K562 (cell line): Measurements from ENCODE around the gene ILKAP. TPM values are rescaled to one million over a fixed set of nuclear protein-coding genes. Genes with fewer than 3 reads are reported as not detected.

Source experiments
- ARHGAP35 ChIP-seq: fragments of 450-650 bp; IDR thresholded peaks from 2 replicates; pipeline ENCODE4 v1.6.1; 2018; ENCODE audit not compliant: partially characterized antibody
- ARID3B ChIP-seq: fragments of 250-450 bp; sonication (Bioruptor Pico); IDR thresholded peaks from 2 replicates; pipeline ENCODE4 v1.4.0; 2020; ENCODE audit warnings: borderline replicate concordance
- CBX5 ChIP-seq: IDR thresholded peaks from 2 replicates; pipeline ENCODE4 v1.6.1; 2014; ENCODE audit warnings: low read depth, borderline replicate concordance
- ELF4 ChIP-seq: fragments of 450-650 bp; formaldehyde crosslinking; IDR thresholded peaks from 2 replicates; pipeline ENCODE4 v1.4.0; 2022; ENCODE audit warnings: missing genetic modification characterization
- FOXJ3 ChIP-seq: sonication (generic); formaldehyde crosslinking; IDR thresholded peaks from 2 replicates; pipeline ENCODE4 v1.4.0; 2020; ENCODE audit warnings: mild to moderate bottlenecking, missing genetic modification reagents
- GABPA ChIP-seq: fragments of 200-800 bp; sonication (Bioruptor generic); conservative IDR thresholded peaks from 2 replicates; pipeline ENCODE4 v1.6.1; 2016; ENCODE audit warnings: low read depth, missing genetic modification characterization, missing compliant biosample characterization
- GTF2A2 ChIP-seq: IDR thresholded peaks from 2 replicates; pipeline ENCODE4 v1.6.1; 2016; ENCODE audit warnings: mild to moderate bottlenecking, missing genetic modification characterization, missing compliant biosample characterization
- HNRNPH1 ChIP-seq: fragments of 200-400 bp; formaldehyde crosslinking; optimal IDR thresholded peaks from 2 replicates; pipeline ENCODE3; 2017; ENCODE audit warnings: low read depth, mild to moderate bottlenecking, low read length, moderate library complexity
- L3MBTL2 ChIP-seq: fragments of 450-650 bp; IDR thresholded peaks from 2 replicates; pipeline ENCODE4 v1.6.1; 2016; ENCODE audit warnings: mild to moderate bottlenecking, moderate library complexity
- NEUROD1 ChIP-seq: fragments of 150-350 bp; IDR thresholded peaks from 2 replicates; pipeline ENCODE4 v1.6.1; 2014; ENCODE audit warnings: borderline replicate concordance, low read length, low read depth; ENCODE audit not compliant: partially characterized antibody
- NFE2L1 ChIP-seq: fragments of 450-650 bp; IDR thresholded peaks from 2 replicates; pipeline ENCODE4 v1.6.1; 2016; ENCODE audit warnings: missing genetic modification characterization, low read depth, mild to moderate bottlenecking, missing compliant biosample characterization, moderate library complexity, borderline replicate concordance
- PHTF2 ChIP-seq: fragments of 250-450 bp; sonication (Bioruptor Pico); IDR thresholded peaks from 2 replicates; pipeline ENCODE4 v1.5.0; 2021; ENCODE audit warnings: mild to moderate bottlenecking
- POLR2A ChIP-seq: fragments of 450-650 bp; conservative IDR thresholded peaks from 2 replicates; pipeline ENCODE4 v1.6.1; 2016
- POLR3G ChIP-seq: IDR thresholded peaks from 2 replicates; pipeline ENCODE4 v1.6.1; 2011; ENCODE audit not compliant: insufficient read length, insufficient replicate concordance; ENCODE audit errors: extremely low read depth
- RAD51 ChIP-seq: fragments of 450-650 bp; IDR thresholded peaks from 2 replicates; pipeline ENCODE4 v1.7.1; 2016; ENCODE audit warnings: low read depth, mild to moderate bottlenecking, borderline replicate concordance
- RBM17 ChIP-seq: fragments of 200-400 bp; formaldehyde crosslinking; IDR thresholded peaks from 2 replicates; pipeline ENCODE4 v1.6.1; 2017; ENCODE audit warnings: low read depth, mild to moderate bottlenecking, low read length, borderline replicate concordance
- RBM25 ChIP-seq: fragments of 200-400 bp; formaldehyde crosslinking; IDR thresholded peaks from 2 replicates; pipeline ENCODE4 v1.6.1; 2018; ENCODE audit warnings: low read length, low read depth, moderate library complexity; ENCODE audit not compliant: severe bottlenecking
- RFX5 ChIP-seq: IDR thresholded peaks from 2 replicates; pipeline ENCODE4 v1.6.1; 2011; ENCODE audit warnings: low read depth, mild to moderate bottlenecking, improper control_type of control experiment, low read length
- SMAD3 ChIP-seq: fragments of 450-650 bp; formaldehyde crosslinking; conservative IDR thresholded peaks from 2 replicates; pipeline ENCODE4 v1.4.0; 2020; ENCODE audit warnings: mild to moderate bottlenecking
- TAF9B ChIP-seq: fragments of 450-650 bp; IDR thresholded peaks from 2 replicates; pipeline ENCODE4 v1.6.1; 2018; ENCODE audit warnings: mild to moderate bottlenecking; ENCODE audit not compliant: partially characterized antibody
- XRCC5 ChIP-seq: fragments of 200-400 bp; formaldehyde crosslinking; IDR thresholded peaks from 2 replicates; pipeline ENCODE4 v1.6.1; 2017; ENCODE audit warnings: low read depth, mild to moderate bottlenecking, low read length
- YY1 ChIP-seq, 3 experiments: IDR thresholded peaks; 2 replicates each; pipeline ENCODE4 v1.6.1; 2011; ENCODE audit warnings: low read length in 2 of 3, mild to moderate bottlenecking in 2 of 3, moderate library complexity in 2 of 3, borderline replicate concordance in 1 of 3, control low read depth in 1 of 3, low read depth in 1 of 3; ENCODE audit not compliant: insufficient read depth in 3 of 3, insufficient replicate concordance in 2 of 3, control insufficient read depth in 1 of 3, insufficient read length in 1 of 3; ENCODE audit errors: extremely low read depth in 1 of 3
- ZC3H4 ChIP-seq: sonication (generic); formaldehyde crosslinking; IDR thresholded peaks from 2 replicates; pipeline ENCODE4 v1.9.0; 2021; ENCODE audit warnings: missing genetic modification reagents, borderline replicate concordance
- ZNF212 ChIP-seq: fragments of 450-650 bp; formaldehyde crosslinking; IDR thresholded peaks from 2 replicates; pipeline ENCODE4 v1.4.0; 2020; ENCODE audit warnings: mild to moderate bottlenecking
- ZNF23 ChIP-seq: fragments of 250-450 bp; sonication (Bioruptor Pico); IDR thresholded peaks from 2 replicates; pipeline ENCODE4 v1.4.0; 2020; ENCODE audit warnings: mild to moderate bottlenecking
- ZNF280A ChIP-seq: fragments of 450-650 bp; IDR thresholded peaks from 2 replicates; pipeline ENCODE4 v1.6.1; 2018; ENCODE audit warnings: mild to moderate bottlenecking, low read depth; ENCODE audit not compliant: partially characterized antibody
- ZNF408 ChIP-seq: fragments of 250-450 bp; sonication (Bioruptor Pico); IDR thresholded peaks from 2 replicates; pipeline ENCODE4 v1.4.0; 2020; ENCODE audit warnings: low read depth, mild to moderate bottlenecking, moderate library complexity
- polyA plus RNA-seq, 8 experiments: library from polyadenylated mRNA; depleted of rRNA in 4 of 8; stranded (reverse) in 5 of 8; unstranded in 3 of 8; fragments of >200 nt; fragmentation: Nextera tagmentation in 2 of 8; fragmentation: Illumina TruSeq in 1 of 8; extraction: Ambion mirVana in 2 of 8; extraction: Trizol in 1 of 8; gene quantifications; 2 replicates each; pipeline versions ENCODE4 v1.2.1 to v1.2.3, GENCODE V29; 2011 to 2014; ENCODE audit warnings: inconsistent platforms in 1 of 8, missing spikeins in 1 of 8
- total RNA-seq, 7 experiments: library from RNA; depleted of rRNA in 6 of 7; stranded (reverse); fragments of >200 nt in 6 of 7; fragmentation: Illumina TruSeq in 2 of 7; extraction: Trizol in 2 of 7; gene quantifications; 2 replicates each; pipeline versions ENCODE4 v1.2.1 to v1.2.3, GENCODE V29; 2011 to 2021; ENCODE audit warnings: low replicate concordance in 1 of 7

Gene ILKAP
- total and polyA plus RNA-seq, 9 of the 15 experiments (the other 6 are each of a cell fraction or from before 2014, with no cell fraction given): 3.1 to 43.9 (median 20.7) TPM

- no peak for TF ChIP-seq ZNF408 (CRISPR knock-in tag)
- TF ChIP-seq ELF4 (CRISPR knock-in tag): no peak
- TF ChIP-seq RFX5: no peak
- TF ChIP-seq GABPA (tag): no peak; the same call in 1 of the 2 replicates
- no peak for TF ChIP-seq ZNF23 (CRISPR knock-in tag)
- no peak for TF ChIP-seq SMAD3 (CRISPR knock-in tag)
- TF ChIP-seq NFE2L1 (tag): no peak
- no peak for TF ChIP-seq NEUROD1
- no peak for TF ChIP-seq ZNF280A
- TF ChIP-seq FOXJ3 (CRISPR knock-in tag): no peak
- TF ChIP-seq ARHGAP35: no peak
- no peak for TF ChIP-seq HNRNPH1
- TF ChIP-seq CBX5: no peak
- TF ChIP-seq RBM17: no peak
- no peak for TF ChIP-seq ZC3H4 (CRISPR knock-in tag)
- no peak for TF ChIP-seq POLR2A
- TF ChIP-seq RAD51: no peak
- no peak for TF ChIP-seq ZNF212 (CRISPR knock-in tag)
- no peak for TF ChIP-seq POLR3G
- TF ChIP-seq XRCC5: no peak
- no peak for TF ChIP-seq TAF9B
- no peak for TF ChIP-seq RBM25
- TF ChIP-seq L3MBTL2: peak; percentile 100
- no peak for TF ChIP-seq PHTF2 (CRISPR knock-in tag)
- no peak for TF ChIP-seq YY1 (IDR thresholded peaks at IDR 0.05; ENCODE audit: borderline replicate concordance in 1 of 3, control insufficient read depth in 1 of 3, extremely low read depth in 1 of 3, insufficient read depth in 3 of 3, insufficient read length in 1 of 3, insufficient replicate concordance in 2 of 3, low read depth in 1 of 3, low read length in 2 of 3)
- TF ChIP-seq ARID3B (CRISPR knock-in tag): no peak
- no peak for TF ChIP-seq GTF2A2
Measured at GRCh38 chr2:238238766-238239542, 35.5 kb upstream of the ILKAP start (continued).
